H9 (cell line): Measurements from ENCODE around the gene GALNT7. TPM values are rescaled to one million over a fixed set of nuclear protein-coding genes. Genes with fewer than 3 reads are reported as not detected.

Experiments
- DNase-seq: peaks from one replicate; pipeline ENCODE4 v3.0.0-alpha.2; 2017
- H2AFZ ChIP-seq: one replicate; pipeline ENCODE4 v1.6.1; 2013; ENCODE audit warnings: mild to moderate bottlenecking, low read length, control low read depth, moderate library complexity
- H2AK5ac ChIP-seq: 2 replicates; pipeline ENCODE4 v1.6.1; 2013; ENCODE audit warnings: low read length, control low read depth, mixed read lengths; ENCODE audit not compliant: insufficient read length
- H2BK120ac ChIP-seq: one replicate; pipeline ENCODE4 v1.6.1; 2013; ENCODE audit warnings: low read depth, mild to moderate bottlenecking, low read length, control low read depth, inconsistent platforms; ENCODE audit not compliant: poor library complexity, severe bottlenecking
- H2BK12ac ChIP-seq: 2 replicates; pipeline ENCODE4 v1.6.1; 2013; ENCODE audit warnings: low read length, control low read depth, mixed read lengths, low read depth; ENCODE audit not compliant: insufficient read length
- H2BK15ac ChIP-seq: 2 replicates; pipeline ENCODE4 v1.6.1; 2013; ENCODE audit warnings: low read depth, low read length, control low read depth
- H2BK20ac ChIP-seq: one replicate; pipeline ENCODE4 v1.6.1; 2013; ENCODE audit warnings: low read depth, mild to moderate bottlenecking, low read length, control low read depth, inconsistent platforms; ENCODE audit not compliant: poor library complexity, severe bottlenecking
- H2BK5ac ChIP-seq: 2 replicates; pipeline ENCODE4 v1.6.1; 2013; ENCODE audit warnings: low read length, control low read depth, mixed read lengths; ENCODE audit not compliant: insufficient read length
- H3K14ac ChIP-seq: 2 replicates; pipeline ENCODE4 v1.6.1; 2013; ENCODE audit warnings: low read length, control low read depth; ENCODE audit not compliant: insufficient read depth
- H3K18ac ChIP-seq: 2 replicates; pipeline ENCODE4 v1.6.1; 2013; ENCODE audit warnings: low read depth, mild to moderate bottlenecking, mixed read lengths, low read length, control low read depth; ENCODE audit not compliant: insufficient read length
- H3K23ac ChIP-seq: 2 replicates; pipeline ENCODE4 v1.6.1; 2013; ENCODE audit warnings: low read length, control low read depth, mixed read lengths, low read depth; ENCODE audit not compliant: insufficient read length
- H3K23me2 ChIP-seq: 2 replicates; pipeline ENCODE4 v1.6.1; 2013; ENCODE audit warnings: low read depth, mild to moderate bottlenecking, mixed read lengths, low read length, control low read depth; ENCODE audit not compliant: insufficient read length, poor library complexity, severe bottlenecking
- H3K27ac ChIP-seq: 2 replicates; pipeline ENCODE4 v1.5.1; 2013; ENCODE audit warnings: low read length, control low read depth, mixed read lengths, low read depth; ENCODE audit not compliant: insufficient read length
- H3K27me3 ChIP-seq: 2 replicates; pipeline ENCODE4 v1.6.1; 2013; ENCODE audit warnings: low read length, control low read depth, inconsistent platforms; ENCODE audit not compliant: insufficient read depth
- H3K4ac ChIP-seq: 2 replicates; pipeline ENCODE4 v1.6.1; 2013; ENCODE audit warnings: low read depth, mild to moderate bottlenecking, control low read depth, inconsistent platforms, low read length, moderate library complexity
- H3K4me1 ChIP-seq: 2 replicates; pipeline ENCODE4 v1.6.1; 2013; ENCODE audit warnings: low read length, control low read depth, inconsistent platforms; ENCODE audit not compliant: insufficient read depth
- H3K4me2 ChIP-seq: 2 replicates; pipeline ENCODE4 v1.6.1; 2013; ENCODE audit warnings: low read length, control low read depth, mixed read lengths; ENCODE audit not compliant: insufficient read length, insufficient read depth
- H3K56ac ChIP-seq: 2 replicates; pipeline ENCODE4 v1.6.1; 2013; ENCODE audit warnings: low read depth, mild to moderate bottlenecking, mixed read lengths, low read length, control low read depth; ENCODE audit not compliant: insufficient read length
- H3K79me1 ChIP-seq: 2 replicates; pipeline ENCODE4 v1.6.1; 2013; ENCODE audit warnings: low read depth, mild to moderate bottlenecking, moderate library complexity, low read length, control low read depth, inconsistent platforms; ENCODE audit not compliant: insufficient read depth, poor library complexity, severe bottlenecking
- H3K79me2 ChIP-seq: 2 replicates; pipeline ENCODE4 v1.6.1; 2013; ENCODE audit warnings: low read length, control low read depth, inconsistent platforms; ENCODE audit not compliant: insufficient read depth
- H3K9ac ChIP-seq: 2 replicates; pipeline ENCODE4 v1.6.1; 2013; ENCODE audit warnings: low read length, control low read depth, mixed read lengths; ENCODE audit not compliant: insufficient read length; ENCODE audit errors: extremely low read depth
- H3K9me3 ChIP-seq: one replicate; pipeline ENCODE4 v1.6.1; 2013; ENCODE audit warnings: low read depth, low read length, inconsistent platforms; ENCODE audit not compliant: control insufficient read depth
- H3T11ph ChIP-seq: one replicate; pipeline ENCODE4 v1.6.1; 2013; ENCODE audit warnings: mild to moderate bottlenecking, low read length, control low read depth, inconsistent platforms
- H4K20me1 ChIP-seq: one replicate; pipeline ENCODE4 v1.6.1; 2013; ENCODE audit not compliant: control insufficient read depth, insufficient read length, insufficient read depth
- H4K5ac ChIP-seq: 2 replicates; pipeline ENCODE4 v1.6.1; 2013; ENCODE audit warnings: low read depth, mild to moderate bottlenecking, mixed read lengths, low read length, control low read depth; ENCODE audit not compliant: insufficient read length
- H4K8ac ChIP-seq: replicated peaks from 2 replicates; pipeline ENCODE4 v1.6.1; 2013; ENCODE audit warnings: low read length, control low read depth, mixed read lengths, low read depth; ENCODE audit not compliant: insufficient read length
- H4K91ac ChIP-seq: 2 replicates; pipeline ENCODE4 v1.6.1; 2013; ENCODE audit warnings: low read depth, mild to moderate bottlenecking, moderate library complexity, mixed read lengths, low read length, control low read depth; ENCODE audit not compliant: insufficient read length
- H3K27ac Mint-ChIP-seq, 3 experiments: 2 replicates in 2 of 3; 3 replicates in 1 of 3; pipeline ENCODE4 v1.8.0; 2020 to 2021; ENCODE audit warnings: mixed read lengths in 3 of 3, mild to moderate bottlenecking in 1 of 3, moderate library complexity in 1 of 3
- H3K27me3 Mint-ChIP-seq: 2 replicates; pipeline ENCODE4 v1.8.0; 2021; ENCODE audit warnings: low read depth, mild to moderate bottlenecking, moderate library complexity, mixed read lengths
- H3K36me3 Mint-ChIP-seq, 3 experiments: 2 replicates in 2 of 3; 3 replicates in 1 of 3; pipeline ENCODE4 v1.8.0; 2020 to 2021; ENCODE audit warnings: low read depth in 3 of 3, mixed read lengths in 3 of 3; ENCODE audit not compliant: insufficient read depth in 1 of 3
- H3K4me1 Mint-ChIP-seq, 2 experiments: 2 replicates each; pipeline ENCODE4 v1.8.0; 2020; ENCODE audit warnings: mixed read lengths in 2 of 2
- H3K4me3 Mint-ChIP-seq, 2 experiments: 2 replicates in 1 of 2; 3 replicates in 1 of 2; pipeline ENCODE4 v1.8.0; 2020 to 2021; ENCODE audit warnings: mild to moderate bottlenecking in 2 of 2, mixed read lengths in 2 of 2, moderate library complexity in 1 of 2
- H3K9me3 Mint-ChIP-seq, 2 experiments: 2 replicates in 1 of 2; 3 replicates in 1 of 2; pipeline ENCODE4 v1.8.0; 2020; ENCODE audit warnings: mild to moderate bottlenecking in 2 of 2, mixed read lengths in 2 of 2, moderate library complexity in 1 of 2
- WGBS: extraction: QIAGEN DNeasy Blood & Tissue Kit; methylation state at CpG from one replicate; pipeline ENCODE4 v1.1.7; 2013; ENCODE audit warnings: missing lambda C conversion rate, low lambda C conversion rate, mixed read lengths; ENCODE audit not compliant: insufficient read length; ENCODE audit errors: extremely low coverage; 5-methylcytosine and 5-hydroxymethylcytosine counted together
- total RNA-seq: library from RNA; stranded (reverse); gene quantifications from 2 replicates; pipeline ENCODE4 v1.2.1, GENCODE V29; 2021
- TF ChIP-seq, protein P1 (sequence below): fragments of 200-600 bp; sonication (generic); conservative IDR thresholded peaks from 3 replicates; pipeline ENCODE4 v1.8.0; 2021; ENCODE audit warnings: antibody characterized with exemption, mild to moderate bottlenecking

Gene GALNT7
- total RNA-seq, 1 experiment from 2014 or later = 57.3 TPM

DNA sequence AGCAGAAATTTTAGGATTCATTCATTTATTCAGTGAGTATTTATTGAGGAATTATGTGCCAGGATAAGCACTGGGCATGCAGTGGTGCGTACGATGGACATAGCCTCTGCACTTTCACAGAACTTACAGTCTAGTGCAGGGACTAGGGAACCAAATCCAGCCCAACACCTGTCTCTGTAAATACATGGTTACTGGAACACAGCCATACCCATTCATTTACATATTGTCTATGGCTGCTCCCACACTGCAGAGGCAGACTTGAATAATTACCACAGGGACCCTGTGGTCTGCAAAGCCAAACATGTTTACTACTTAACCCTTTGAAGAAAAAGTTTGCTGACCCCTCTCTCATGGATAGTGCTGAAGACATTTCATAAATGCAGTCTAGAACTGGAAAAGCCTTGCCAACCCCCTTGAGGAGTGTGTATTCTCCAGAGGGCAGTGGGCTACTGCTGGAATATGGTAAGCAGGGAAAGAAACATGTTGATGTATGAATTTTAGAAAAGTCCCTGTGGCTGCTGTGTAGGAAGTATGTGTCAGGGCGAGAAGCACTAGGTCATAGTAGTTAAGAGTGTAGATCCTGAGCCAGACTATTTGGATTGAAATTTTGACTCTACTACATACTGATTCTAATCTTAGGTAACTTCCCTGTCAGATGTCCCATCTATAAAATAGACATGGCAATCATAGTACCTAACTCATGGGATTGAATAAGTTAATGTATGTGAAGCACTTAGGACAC, 75.5 kb downstream of the GALNT7 start:
- no peak overlapping the region for H2BK20ac ChIP-seq
- no peak overlapping the region for H2AFZ ChIP-seq
- DNase-seq = no peak
- no peak overlapping the region for H3K56ac ChIP-seq
- H4K5ac ChIP-seq = no peak overlapping the region
- H3K79me1 ChIP-seq = no peaks in the 10 kb centered on the region
- TF ChIP-seq, protein P1, sequence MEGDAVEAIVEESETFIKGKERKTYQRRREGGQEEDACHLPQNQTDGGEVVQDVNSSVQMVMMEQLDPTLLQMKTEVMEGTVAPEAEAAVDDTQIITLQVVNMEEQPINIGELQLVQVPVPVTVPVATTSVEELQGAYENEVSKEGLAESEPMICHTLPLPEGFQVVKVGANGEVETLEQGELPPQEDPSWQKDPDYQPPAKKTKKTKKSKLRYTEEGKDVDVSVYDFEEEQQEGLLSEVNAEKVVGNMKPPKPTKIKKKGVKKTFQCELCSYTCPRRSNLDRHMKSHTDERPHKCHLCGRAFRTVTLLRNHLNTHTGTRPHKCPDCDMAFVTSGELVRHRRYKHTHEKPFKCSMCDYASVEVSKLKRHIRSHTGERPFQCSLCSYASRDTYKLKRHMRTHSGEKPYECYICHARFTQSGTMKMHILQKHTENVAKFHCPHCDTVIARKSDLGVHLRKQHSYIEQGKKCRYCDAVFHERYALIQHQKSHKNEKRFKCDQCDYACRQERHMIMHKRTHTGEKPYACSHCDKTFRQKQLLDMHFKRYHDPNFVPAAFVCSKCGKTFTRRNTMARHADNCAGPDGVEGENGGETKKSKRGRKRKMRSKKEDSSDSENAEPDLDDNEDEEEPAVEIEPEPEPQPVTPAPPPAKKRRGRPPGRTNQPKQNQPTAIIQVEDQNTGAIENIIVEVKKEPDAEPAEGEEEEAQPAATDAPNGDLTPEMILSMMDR = no peak
- WGBS = no CpG with 5 or more reads among the region's 3 CpGs
- no peak overlapping the region for H3K18ac ChIP-seq
- peaks cover 4 to 7% (median 4%) of the 10 kb centered on the region in 3 experiments; a peak in 4 of 7 replicates for H3K36me3 Mint-ChIP-seq
- 0 out of 5 replicates have a peak overlapping the region, but pooled peaks of 1 of the 2 experiments have one; percentile 23 for H3K4me3 Mint-ChIP-seq
- peaks cover 10% of the 10 kb centered on the region; the same call in 1 of the 2 replicates for H3K79me2 ChIP-seq
- no peaks in the 10 kb centered on the region for H4K20me1 ChIP-seq
- no peak overlapping the region for H3T11ph ChIP-seq
- no peak overlapping the region for H4K8ac ChIP-seq
- H3K9ac ChIP-seq = no peak overlapping the region
- no peak overlapping the region for H2BK12ac ChIP-seq
- H3K23me2 ChIP-seq = no peaks in the 10 kb centered on the region
- no peak overlapping the region for H2AK5ac ChIP-seq
- H4K91ac ChIP-seq = no peak overlapping the region
- no peak overlapping the region for H2BK15ac ChIP-seq
- no peak overlapping the region for H3K4ac ChIP-seq
- no peaks in the 10 kb centered on the region for H3K27me3 Mint-ChIP-seq
- no peak overlapping the region for H3K14ac ChIP-seq
- H3K27ac Mint-ChIP-seq = peak overlapping the region in 2 of 3 experiments; percentile 66 to 81; a peak in 5 of 7 replicates
- no peaks in the 10 kb centered on the region for H3K9me3 Mint-ChIP-seq
- H2BK120ac ChIP-seq = no peak overlapping the region
- peaks cover 12% of the 10 kb centered on the region; the same call in 1 of the 2 replicates for H3K4me1 ChIP-seq
- peaks cover 66 to 69% of the 10 kb centered on the region in 2 experiments for H3K4me1 Mint-ChIP-seq
- no peak overlapping the region for H2BK5ac ChIP-seq
- no peak overlapping the region for H3K27ac ChIP-seq
- no peak overlapping the region for H3K4me2 ChIP-seq
- no peak overlapping the region for H3K23ac ChIP-seq
- no peaks in the 10 kb centered on the region for H3K27me3 ChIP-seq
- H3K9me3 ChIP-seq = no peaks in the 10 kb centered on the region
